Hypothalamus (tissue), 51 donors: ENCODE data around the gene PDE10A.
A peak's percentile ranks its signal among the peaks of the same experiment; 100 is the strongest.

Experiments
- DNase-seq, 51 donors: peaks; one replicate each; lab custom pipeline; 2025; lab: John Stamatoyannopoulos, UW

The PDE10A gene

DNA sequence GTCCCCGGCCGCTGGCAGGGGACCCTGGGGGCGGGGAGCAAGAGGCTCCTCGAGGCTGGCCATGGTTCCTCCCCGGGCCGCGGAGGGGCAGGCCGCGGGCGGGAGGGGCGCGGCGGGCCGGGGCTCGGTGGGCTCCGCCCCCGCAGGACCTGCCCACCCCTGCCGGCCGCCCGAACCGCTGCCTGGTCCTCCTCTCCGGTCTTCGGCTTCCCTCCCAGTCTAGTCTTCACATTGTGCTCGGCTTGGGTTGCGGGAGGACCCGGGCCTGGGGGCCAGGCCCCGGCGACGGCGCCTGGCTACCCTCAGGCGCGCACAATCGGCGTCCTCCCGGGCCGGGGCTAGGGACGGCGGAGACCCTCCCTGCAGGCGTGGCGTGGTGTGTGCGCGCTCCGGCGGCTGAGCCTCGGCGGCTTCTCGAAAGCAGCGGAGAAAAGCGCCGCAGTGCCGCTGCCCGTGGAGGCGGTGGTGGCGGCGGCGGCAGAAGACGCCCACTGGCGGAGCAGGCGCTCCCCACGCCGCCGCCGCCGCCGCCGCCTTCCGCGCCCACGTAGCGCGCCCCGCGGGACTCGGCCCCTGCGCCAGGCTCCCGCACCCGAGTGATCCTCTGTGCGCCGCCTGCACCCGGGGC, at the start of gene PDE10A:
Gene PDE10A, minus strand, starts transcription at position 493 of the 628 bp plus-strand sequence. Its CDS starts 430 bp downstream, at position 63.
- DNase-seq = peak in 12 of 51 donors; percentile 17 to 68 (median 34)

GRCh38 chr6:165708985-165709576, 46.0 kb upstream of the PDE10A start:
- DNase-seq = no peak

DNA sequence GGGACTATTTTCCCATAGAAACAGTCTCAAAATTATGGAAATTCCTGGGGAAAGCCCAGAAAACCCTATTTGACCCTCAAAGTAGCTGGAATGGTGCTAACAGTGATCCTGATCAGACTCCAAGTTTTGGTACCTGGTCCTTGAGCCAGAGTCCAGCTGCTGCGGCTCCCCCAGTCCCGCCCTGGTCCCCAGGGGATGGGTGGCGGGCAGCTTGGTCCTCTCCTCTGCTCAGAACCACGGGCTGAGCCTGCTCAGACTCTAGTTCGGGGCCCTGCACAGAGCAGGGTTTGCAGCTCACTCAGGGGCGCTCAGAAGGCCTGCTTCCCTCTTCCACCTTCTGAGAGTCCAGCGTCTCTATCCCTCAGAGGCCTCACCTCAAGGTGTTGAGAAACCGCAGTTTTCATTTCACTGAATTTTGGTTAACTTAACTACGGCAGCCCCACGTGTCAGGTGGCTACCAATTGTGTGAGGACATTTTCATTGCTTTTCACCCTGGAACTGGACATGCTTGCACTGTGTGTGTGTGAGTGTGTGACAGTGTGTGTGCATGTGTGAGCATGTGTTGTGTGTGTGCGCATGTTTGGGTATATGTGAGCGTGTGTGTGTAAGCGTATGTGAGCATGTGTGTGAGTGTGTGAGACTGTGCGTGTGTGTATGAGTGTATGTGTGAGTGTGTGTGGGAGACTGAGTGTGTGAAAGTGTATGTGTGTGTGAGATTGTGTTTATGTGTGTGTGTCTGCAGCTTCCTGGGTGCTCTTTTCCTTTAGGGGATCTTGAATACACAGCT, 44.2 kb upstream of the PDE10A start:
- no peak for DNase-seq

- no peak for DNase-seq
These were observed 42.9 kb upstream of the PDE10A start for GRCh38 chr6:165705941-165706340.

- DNase-seq = peak in 21 of 51 donors; percentile 4 to 68 (median 22)
These were observed 41.2 kb upstream of the PDE10A start for GRCh38 chr6:165704045-165704748.

DNA sequence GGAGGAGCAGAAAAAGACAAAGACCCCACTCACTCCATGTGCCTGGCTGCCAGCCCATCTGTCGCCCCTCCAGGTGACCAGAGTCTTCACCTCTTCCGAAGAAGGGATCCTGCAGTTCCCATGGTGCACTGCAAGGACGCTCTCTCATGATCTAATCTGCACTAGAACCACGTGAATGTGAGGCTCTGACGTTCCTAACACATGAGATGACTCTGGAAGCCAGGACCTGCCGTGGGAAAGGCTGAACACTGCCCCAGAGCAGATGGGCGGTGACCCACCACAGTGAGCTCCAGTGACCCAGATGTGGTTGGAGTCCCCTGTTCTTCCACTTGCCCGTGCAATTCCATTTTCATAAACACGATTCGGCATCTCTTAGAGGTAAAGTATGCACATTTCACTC, 39.6 kb upstream of the PDE10A start:
- no peak for DNase-seq

DNA sequence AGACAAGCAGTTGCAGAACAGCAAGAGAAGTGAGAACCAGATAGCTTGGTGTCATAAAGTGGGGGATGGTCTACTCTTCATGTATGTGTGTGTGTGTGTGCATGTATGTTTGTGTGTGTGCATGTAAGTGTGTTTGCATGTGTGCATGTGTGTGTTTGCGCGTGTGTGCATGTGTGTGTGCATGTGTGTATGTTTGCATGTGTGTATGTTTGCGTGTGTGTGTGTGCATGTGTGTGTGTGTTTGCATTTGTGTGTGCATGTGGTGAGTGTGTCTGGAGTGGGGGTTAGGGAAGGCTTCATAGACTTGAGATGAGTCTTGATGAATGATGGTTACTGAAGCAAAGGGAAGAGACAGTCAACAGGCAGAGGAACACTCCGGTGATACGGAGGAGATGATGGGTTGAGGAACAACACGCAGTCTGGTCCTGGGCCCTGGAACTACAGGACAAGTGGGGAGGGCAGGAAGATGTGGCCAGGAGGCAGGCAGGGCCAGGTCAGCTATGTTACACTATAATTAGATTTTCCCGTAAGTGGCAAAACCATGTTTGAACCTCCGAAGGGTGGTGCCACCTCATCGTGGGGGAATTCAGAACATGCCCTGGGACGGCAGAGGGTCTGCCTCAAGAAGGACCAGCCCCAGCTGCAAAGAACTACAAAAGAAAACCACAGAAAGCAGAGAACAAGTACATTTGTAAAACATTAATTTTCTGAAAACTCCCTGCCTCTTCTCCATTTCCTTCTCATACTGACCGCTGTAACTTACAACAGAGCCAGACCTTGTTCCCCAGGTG, 38.7 kb upstream of the PDE10A start:
- DNase-seq = no peak

- no peak for DNase-seq
These were observed 38.0 kb upstream of the PDE10A start for GRCh38 chr6:165701005-165701404.

DNA sequence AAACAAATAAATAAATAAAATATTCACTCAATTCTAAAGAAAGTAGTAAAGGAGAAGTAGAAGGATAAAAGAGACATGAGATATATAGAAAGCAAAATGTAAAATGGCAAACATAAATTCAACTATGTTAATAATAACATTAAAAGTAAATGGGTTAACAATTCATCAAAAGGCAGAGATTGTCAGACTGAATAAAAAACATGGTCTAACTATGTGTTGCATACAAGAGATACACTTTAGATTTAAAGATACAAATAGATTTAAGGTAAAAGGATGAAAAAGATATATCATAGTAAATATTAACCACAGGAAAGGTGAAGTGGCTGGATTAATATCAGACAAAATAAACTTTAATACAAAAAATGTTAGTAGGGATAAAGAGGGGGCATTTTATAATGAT, 35.8 kb upstream of the PDE10A start:
- DNase-seq = no peak

DNA sequence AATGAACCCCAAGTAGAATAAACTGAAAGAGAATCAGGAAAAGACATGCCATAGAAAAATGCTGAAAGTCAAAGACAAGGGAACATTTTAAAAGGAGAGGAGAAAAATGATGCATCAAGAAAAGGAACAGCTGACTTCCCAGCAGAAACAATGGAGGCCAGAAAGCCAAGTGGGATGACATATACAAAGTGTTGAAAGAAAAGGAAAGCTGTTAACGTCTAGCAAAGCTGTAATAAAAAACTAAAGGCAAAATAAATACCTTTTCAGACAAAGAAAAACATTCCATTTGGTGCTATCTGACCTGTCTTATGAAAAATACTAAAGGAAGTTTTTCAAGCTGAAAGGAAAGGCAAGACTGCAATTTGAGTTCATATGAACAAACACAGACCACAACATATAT, 34.1 kb upstream of the PDE10A start:
- DNase-seq = no peak

- no peak for DNase-seq
These were observed 32.9 kb upstream of the PDE10A start for GRCh38 chr6:165695722-165696515.

DNA sequence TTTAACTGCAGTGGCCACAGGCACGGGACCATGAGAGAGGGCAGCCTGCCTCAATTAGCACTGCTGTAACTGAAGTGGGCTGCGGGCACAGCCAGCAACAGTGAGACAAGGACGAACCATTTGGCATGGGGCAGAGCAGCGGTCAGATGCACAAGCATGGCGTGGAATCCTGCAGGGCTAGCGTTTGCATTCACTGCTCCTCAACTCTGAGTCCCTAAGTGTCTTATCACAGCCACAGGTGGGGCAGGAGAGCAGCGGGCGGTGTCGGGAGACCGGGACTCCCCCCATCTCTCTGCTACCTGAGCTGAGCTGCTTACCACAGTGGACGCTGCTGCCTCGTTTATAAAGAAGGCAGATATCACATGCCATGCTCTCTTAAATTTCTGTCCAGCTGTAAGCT, 31.3 kb upstream of the PDE10A start:
- no peak for DNase-seq

DNA sequence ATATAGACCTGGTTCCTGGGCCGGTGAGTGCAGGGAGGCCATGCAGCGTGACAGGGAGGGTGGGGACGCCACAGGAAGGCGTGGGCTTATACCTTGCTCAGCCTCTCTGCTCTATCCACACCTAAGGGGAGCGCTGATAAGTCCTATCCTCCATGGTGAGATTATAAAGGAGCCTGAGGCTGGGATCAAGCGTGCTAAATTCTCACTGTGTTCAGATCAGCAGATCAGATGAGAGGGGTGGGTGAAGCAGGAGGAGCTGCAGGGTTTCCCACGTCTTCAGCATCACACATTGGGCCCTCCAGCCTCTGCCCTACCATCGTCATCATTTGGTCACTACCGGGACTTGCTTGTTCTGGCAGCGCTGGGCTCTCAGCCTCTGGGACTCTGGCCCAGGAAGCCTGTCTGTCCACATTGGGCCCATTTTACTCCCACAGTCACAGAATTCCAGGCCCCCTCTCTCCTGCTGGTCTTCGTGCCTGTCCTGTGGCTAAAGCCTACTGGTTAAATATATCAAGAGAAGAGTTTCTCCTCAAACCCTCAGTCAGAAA, 29.1 kb upstream of the PDE10A start:
- no peak for DNase-seq

GRCh38 chr6:165689699-165690098, 26.7 kb upstream of the PDE10A start:
- DNase-seq = no peak

DNA sequence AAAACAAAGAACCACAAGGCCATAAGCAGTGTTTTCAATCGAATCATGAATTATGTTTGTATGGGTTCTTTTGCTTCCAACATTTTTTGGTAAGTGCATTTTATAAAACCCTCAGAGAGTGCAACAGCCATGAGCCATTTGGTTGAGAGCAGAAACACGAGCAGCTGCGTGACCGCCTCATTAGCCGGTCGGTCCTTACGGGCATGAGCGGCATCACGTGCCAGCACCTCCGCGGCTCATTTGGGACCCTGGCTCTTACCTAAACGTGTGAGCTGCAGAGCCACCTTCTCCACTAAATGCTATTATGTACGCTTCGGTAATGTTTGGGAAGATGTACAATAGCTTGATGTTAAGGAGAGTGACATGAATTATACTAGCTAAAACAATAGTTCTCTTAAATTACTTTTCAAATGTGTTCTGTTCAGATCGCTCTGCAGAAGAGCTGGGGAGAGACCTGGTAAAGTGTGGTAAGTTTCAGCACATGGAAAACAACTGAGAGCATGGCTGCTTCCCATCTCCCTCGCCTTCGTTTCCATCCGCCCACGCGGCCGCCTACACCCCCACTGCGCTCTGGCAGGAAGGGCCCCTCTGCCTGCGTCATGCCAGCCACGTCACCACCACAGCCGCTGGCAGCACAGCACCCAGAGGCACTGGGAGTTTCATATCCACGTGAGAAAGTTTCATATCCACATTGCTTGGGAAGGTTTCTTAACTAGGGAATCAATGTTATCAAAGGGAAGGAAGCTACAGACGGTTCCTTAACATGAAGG, 23.7 kb upstream of the PDE10A start:
- peak in 5 of 51 donors; percentile 9 to 49 (median 30) for DNase-seq

DNA sequence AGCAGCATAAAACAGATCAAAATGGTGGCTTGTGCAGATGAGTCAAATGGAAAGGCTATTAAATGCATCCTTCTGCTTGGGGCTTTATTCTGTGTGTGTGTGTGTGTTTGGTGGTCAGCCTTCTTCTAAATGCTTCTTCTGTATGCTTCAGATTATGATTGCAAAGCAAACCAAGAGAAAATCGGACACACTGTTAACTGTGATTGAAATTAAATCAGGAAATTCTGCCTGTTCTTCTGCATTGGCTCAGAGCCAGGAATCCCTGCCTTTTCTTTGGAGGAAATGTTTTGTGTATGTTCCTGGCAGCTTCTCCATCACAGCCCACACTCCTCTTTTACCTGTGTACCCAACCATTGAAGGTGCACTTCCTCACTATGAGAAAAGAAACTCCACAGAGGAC, 22.3 kb upstream of the PDE10A start:
- no peak for DNase-seq

DNA sequence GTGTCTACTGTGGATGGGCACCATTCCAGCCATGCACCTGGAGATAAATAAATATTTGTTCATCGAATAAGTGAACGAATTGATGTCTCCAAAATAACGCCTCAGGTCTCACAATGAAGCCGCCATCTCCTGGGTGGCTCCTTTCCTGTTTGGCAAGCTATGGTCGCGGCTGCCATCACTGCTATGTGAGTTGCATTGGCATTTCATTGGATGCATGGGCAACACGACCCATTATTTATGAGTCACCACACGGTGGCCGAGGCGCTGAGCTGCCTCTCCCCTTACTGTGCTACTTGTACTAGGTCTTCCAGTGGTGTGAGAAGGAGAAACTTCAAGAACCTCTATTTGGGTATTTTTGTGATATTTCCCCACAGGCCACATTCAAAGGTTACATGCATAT, 21.3 kb upstream of the PDE10A start:
- no peak for DNase-seq

DNA sequence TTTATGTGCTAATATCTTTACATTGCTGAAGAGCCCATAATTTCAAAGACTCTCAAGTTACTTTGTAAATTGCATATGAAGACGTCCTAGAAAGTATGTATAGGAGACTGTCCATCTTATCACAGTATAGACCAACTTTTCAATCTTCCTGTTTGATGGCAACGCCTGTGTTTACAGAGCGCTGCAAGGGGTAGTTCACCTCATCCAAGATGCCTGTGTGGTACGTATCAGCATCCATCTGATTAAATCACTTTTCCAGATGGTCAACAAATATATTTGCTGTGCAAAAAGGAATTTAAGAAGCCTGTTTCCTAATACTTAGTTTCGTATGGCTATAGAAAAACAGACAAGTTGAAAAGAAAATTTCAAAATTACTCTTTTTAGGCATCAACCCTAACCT, 17.9 kb upstream of the PDE10A start:
- no peak for DNase-seq

DNA sequence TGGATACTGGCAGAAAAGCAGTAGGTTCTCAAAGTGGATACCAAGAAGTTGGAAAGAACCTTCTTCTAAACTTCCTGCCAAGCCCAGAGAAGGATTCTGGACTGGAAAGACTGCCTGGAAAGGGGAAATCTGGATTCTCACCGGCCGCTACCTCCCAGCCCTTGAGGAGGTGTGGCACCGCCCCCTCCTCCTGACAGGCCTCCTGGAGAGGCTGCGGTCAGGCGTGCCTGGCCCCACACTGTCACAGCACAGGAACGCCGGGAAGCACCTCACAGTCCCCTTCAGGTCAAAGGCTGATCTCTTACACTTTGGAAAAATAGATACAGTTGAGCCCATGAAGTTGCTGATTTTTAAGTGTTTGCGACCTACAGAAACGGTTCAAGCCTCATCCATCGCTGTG, 16.3 kb upstream of the PDE10A start:
- DNase-seq = no peak
